D721Med (cell line): ENCODE data around the gene ATP13A4.

Source experiments
- DNase-seq: peaks from one replicate; pipeline ENCODE4 v3.0.0; 2011; ENCODE audit warnings: low spot score; ENCODE audit not compliant: insufficient read length
- FAIRE-seq: peaks from 2 replicates; lab custom pipeline; 2011; peaks lifted over from hg19 to GRCh38; lab: Jason Lieb, UNC
- TF ChIP-seq, protein P1 (sequence below): IDR thresholded peaks from 2 replicates; pipeline ENCODE4 v1.5.1; 2012; ENCODE audit warnings: mild to moderate bottlenecking, control low read depth; ENCODE audit not compliant: insufficient read depth; ENCODE audit errors: missing control alignments

Gene ATP13A4

DNA sequence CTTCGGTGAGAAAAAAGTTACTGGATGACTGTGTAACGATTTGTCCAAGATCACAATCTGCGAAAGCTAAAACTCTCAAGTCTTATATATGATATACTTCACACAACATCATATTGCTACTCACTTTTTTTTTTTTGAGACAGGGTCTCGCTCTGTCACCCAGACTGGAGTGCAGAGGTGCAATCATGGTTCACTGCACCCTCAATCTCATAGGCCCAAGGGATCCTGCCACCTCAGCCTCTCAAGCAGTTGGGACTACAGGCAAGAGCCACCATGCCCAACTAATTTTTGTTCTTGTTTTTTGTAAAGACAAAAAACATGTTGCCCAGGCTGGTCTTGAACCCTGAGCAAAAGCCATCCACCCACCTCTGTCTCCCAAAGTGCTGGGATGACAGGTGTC is 5.4 kb upstream of the ATP13A4 start:
- no peak for DNase-seq
- TF ChIP-seq, protein P1, sequence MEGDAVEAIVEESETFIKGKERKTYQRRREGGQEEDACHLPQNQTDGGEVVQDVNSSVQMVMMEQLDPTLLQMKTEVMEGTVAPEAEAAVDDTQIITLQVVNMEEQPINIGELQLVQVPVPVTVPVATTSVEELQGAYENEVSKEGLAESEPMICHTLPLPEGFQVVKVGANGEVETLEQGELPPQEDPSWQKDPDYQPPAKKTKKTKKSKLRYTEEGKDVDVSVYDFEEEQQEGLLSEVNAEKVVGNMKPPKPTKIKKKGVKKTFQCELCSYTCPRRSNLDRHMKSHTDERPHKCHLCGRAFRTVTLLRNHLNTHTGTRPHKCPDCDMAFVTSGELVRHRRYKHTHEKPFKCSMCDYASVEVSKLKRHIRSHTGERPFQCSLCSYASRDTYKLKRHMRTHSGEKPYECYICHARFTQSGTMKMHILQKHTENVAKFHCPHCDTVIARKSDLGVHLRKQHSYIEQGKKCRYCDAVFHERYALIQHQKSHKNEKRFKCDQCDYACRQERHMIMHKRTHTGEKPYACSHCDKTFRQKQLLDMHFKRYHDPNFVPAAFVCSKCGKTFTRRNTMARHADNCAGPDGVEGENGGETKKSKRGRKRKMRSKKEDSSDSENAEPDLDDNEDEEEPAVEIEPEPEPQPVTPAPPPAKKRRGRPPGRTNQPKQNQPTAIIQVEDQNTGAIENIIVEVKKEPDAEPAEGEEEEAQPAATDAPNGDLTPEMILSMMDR = no peak
- FAIRE-seq = no peak

DNA sequence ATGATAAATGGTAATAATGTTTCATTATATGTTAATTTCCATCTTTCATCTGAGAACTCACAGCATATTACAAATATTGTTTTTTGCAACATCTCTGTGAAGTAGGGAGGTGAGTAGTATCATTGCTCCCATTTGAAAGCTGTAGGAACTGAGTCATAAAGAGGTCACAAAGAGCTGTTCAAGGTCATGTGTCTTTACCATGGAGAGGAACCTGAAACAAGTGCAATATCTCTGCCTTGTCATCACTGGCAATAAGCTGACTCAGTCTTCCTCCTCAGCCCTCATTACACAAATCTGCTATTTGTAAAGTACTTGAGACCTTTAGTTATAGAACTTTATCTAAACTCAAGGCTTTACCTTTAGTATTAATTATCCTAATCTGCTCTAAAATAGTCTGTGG is 4.4 kb upstream of the ATP13A4 start:
- FAIRE-seq (no peak), DNase-seq (no peak)
- TF ChIP-seq, protein P1 = no peak

DNA sequence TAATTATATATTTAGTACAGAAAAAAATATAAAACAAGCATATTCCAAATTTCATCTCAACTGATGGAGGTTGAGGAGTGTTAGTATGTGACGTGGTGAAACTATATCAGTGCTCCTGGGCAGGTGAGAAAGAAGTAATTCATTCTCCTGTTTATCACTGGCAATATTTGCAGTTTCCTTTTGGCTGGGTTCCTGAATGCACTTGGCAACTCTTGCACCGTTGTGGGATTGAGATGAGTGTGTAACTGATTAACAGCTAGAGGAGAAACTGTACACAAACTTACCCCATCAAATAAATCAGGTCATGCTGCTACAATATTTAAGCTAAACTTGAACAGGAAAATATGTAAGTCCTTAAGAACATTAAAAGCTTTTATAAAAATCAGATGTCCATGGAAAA is 2.1 kb upstream of the ATP13A4 start:
- no peak for FAIRE-seq
- DNase-seq = no peak
- TF ChIP-seq, protein P1 = no peak

DNA sequence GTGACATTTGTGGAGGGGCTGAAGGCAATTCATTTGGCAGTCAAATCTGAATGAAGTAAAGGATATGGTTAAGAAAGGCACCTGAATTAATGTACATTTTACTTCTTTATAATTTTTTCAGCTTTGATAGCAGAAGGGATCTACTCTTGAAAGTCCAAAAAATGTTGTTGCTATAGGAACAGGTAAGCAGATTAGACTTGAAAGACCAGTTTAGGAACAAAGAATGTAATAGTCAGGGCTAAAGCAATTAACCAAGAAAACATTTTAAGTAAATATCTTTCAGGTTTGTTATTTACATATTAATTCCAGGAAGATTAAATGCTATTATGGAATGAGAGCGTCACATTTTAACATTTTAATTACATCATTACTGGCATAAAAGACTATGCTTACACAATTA is 1.1 kb downstream of the ATP13A4 start:
- FAIRE-seq (no peak), DNase-seq (no peak)
- TF ChIP-seq, protein P1 = no peak

DNA sequence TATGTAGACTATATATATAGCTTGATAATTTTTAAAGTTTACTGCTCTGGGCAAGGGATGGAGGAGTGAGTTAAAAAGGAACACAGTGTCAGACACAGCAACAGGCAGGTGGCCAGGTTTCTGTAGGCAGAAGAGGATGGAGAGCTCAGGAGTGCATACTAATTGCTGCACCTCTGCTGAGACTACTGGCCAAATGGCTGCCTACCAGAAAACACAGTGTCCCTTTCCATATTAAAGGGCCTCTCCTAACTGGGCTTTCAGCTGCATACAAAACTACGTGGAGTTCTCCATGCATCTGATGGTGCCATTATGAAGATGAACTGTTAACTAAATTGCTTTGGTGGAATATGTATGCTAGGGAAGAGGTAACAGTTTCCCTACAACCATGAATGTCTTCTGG is 1.8 kb downstream of the ATP13A4 start:
- TF ChIP-seq, protein P1 = no peak
- FAIRE-seq (no peak), DNase-seq (no peak)

DNA sequence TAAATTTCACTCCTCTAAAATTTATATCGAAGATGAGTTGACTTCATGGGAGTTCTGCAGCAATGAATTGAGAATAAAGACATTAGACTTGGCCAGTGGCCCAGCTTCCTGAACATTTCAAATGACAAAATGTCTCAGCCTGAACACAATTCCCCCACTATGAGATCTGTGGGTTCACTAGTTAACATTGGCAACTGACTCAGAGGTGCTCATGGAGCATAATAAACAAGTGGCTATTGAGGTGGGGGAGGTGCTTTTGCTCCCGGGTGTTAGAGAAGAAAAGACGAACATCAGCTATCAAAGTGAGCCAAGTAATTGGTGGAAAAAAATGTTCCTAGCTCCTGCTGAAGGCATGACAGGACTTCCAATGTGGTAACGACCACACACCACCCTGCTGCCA is 6.3 kb downstream of the ATP13A4 start:
- DNase-seq (no peak), FAIRE-seq (no peak)
- TF ChIP-seq, protein P1 = no peak

DNA sequence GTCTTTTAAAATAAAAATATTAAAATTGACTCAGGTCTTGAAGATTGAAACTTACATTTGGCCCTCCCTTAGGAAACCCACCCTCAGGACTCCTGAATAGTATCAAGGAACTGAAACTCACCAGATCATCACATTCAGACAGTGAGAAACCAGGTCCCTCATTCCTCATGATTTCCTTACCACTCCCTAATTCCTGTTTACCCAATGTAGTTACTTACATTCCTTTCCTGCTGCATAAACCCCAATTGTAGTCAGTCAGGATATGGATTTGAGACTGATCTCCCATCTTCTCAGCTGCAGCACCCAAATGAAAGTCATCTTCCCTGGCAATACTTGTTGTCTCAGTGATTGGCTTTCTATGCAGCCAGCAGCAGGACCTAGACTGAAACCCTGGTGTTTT is 8.6 kb downstream of the ATP13A4 start:
- no peak for DNase-seq
- FAIRE-seq = no peak
- TF ChIP-seq, protein P1 = no peak
